Measurements from ENCODE around the gene GRM4. TPM values are rescaled to one million over a fixed set of nuclear protein-coding genes. Genes with fewer than 3 reads are reported as not detected.

The GRM4 gene
- total RNA-seq, 1 experiment from 2014 or later: 0.41 TPM

- peaks cover 2% of the 10 kb centered on the region for H3K27me3 ChIP-seq (replicated peaks; ENCODE audit: insufficient read depth, low read depth, low read length, poor library complexity)
- ChIA-PET CTCF (interaction anchor here (0.6 kb wide), 1 partner anchor 258 kb away, joined by 6 read pairs; no protein-coding TSS in a partner anchor), POLR2A (ENCODE audit: low non-redundant PET) (no interaction called here)
- no TSS peak for BruUV-seq (replicated peaks)
- no peak overlapping the region for H3K4me3 ChIP-seq (ENCODE audit: low read depth, low read length, poor library complexity, severe bottlenecking)
- peaks cover 6% of the 10 kb centered on the region for H3K4me1 ChIP-seq (ENCODE audit: insufficient read depth, low read length, poor library complexity, severe bottlenecking)
- peaks cover 4% of the 10 kb centered on the region for H3K9me3 ChIP-seq (ENCODE audit: low read depth, low read length, poor library complexity, severe bottlenecking)
- H3K27ac ChIP-seq (ENCODE audit: low read depth, low read length, poor library complexity, severe bottlenecking): no peak overlapping the region
- DNase-seq (ENCODE audit: low spot score): no peak
- H3K36me3 ChIP-seq (ENCODE audit: insufficient read depth, low read length, poor library complexity, severe bottlenecking): no peaks in the 10 kb centered on the region
- intact Hi-C loops (cut with micrococcal nuclease; ENCODE audit: unreplicated experiment): loop anchor here (10.0 kb wide), 1 partner anchor 443 kb away; the partner anchor contains the start of gene UQCC2
- TF ChIP-seq, protein P1, sequence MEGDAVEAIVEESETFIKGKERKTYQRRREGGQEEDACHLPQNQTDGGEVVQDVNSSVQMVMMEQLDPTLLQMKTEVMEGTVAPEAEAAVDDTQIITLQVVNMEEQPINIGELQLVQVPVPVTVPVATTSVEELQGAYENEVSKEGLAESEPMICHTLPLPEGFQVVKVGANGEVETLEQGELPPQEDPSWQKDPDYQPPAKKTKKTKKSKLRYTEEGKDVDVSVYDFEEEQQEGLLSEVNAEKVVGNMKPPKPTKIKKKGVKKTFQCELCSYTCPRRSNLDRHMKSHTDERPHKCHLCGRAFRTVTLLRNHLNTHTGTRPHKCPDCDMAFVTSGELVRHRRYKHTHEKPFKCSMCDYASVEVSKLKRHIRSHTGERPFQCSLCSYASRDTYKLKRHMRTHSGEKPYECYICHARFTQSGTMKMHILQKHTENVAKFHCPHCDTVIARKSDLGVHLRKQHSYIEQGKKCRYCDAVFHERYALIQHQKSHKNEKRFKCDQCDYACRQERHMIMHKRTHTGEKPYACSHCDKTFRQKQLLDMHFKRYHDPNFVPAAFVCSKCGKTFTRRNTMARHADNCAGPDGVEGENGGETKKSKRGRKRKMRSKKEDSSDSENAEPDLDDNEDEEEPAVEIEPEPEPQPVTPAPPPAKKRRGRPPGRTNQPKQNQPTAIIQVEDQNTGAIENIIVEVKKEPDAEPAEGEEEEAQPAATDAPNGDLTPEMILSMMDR (conservative IDR thresholded peaks at IDR 0.05; ENCODE audit: low read depth, low read length): no peak
- TF ChIP-seq EZH2 (IDR thresholded peaks at IDR 0.05; ENCODE audit: borderline replicate concordance, low read depth, low read length, poor library complexity, severe bottlenecking): no peak
Observed at GRCh38 chr6:34157851-34158250, 12.0 kb upstream of the GRM4 start.

GRCh38 chr6:34157236-34157830 is 11.4 kb upstream of the GRM4 start:
- H3K27ac ChIP-seq (ENCODE audit: low read depth, low read length, poor library complexity, severe bottlenecking): no peak overlapping the region
- TF ChIP-seq, protein P1 (conservative IDR thresholded peaks at IDR 0.05; ENCODE audit: low read depth, low read length): no peak
- no peak for TF ChIP-seq EZH2 (IDR thresholded peaks at IDR 0.05; ENCODE audit: borderline replicate concordance, low read depth, low read length, poor library complexity, severe bottlenecking)
- intact Hi-C loops (cut with micrococcal nuclease; ENCODE audit: unreplicated experiment): loop anchor here (10.0 kb wide), 1 partner anchor 443 kb away; the partner anchor contains the start of gene UQCC2
- peaks cover 6% of the 10 kb centered on the region for H3K4me1 ChIP-seq (ENCODE audit: insufficient read depth, low read length, poor library complexity, severe bottlenecking)
- H3K4me3 ChIP-seq (ENCODE audit: low read depth, low read length, poor library complexity, severe bottlenecking): no peak overlapping the region
- no peaks in the 10 kb centered on the region for H3K36me3 ChIP-seq (ENCODE audit: insufficient read depth, low read length, poor library complexity, severe bottlenecking)
- no peak for DNase-seq (ENCODE audit: low spot score)
- ChIA-PET CTCF (interaction anchor here (0.6 kb wide), 1 partner anchor 258 kb away, joined by 6 read pairs; no protein-coding TSS in a partner anchor), POLR2A (ENCODE audit: low non-redundant PET) (no interaction called here)
- H3K9me3 ChIP-seq (ENCODE audit: low read depth, low read length, poor library complexity, severe bottlenecking): peaks cover 4% of the 10 kb centered on the region
- no TSS peak for BruUV-seq (replicated peaks)
- peaks cover 3% of the 10 kb centered on the region for H3K27me3 ChIP-seq (replicated peaks; ENCODE audit: insufficient read depth, low read depth, low read length, poor library complexity)

- POLR2A ChIA-PET (ENCODE audit: low non-redundant PET): no interaction called here
- CTCF ChIA-PET: interaction anchor here (1.5 to 2.5 kb wide), 3 partner anchors 8 to 412 kb away, joined by 7 to 11 read pairs (median 10); no protein-coding TSS in a partner anchor
Observed at GRCh38 chr6:34155471-34156300, 9.8 kb upstream of the GRM4 start.

More at GRCh38 chr6:34155471-34156300, 9.8 kb upstream of the GRM4 start:
- Histone ChIP-seq H3K36me3 (ENCODE audit: insufficient read depth, low read length, poor library complexity, severe bottlenecking) (no peaks in the 10 kb centered on the region), H3K4me1 (ENCODE audit: insufficient read depth, low read length, poor library complexity, severe bottlenecking) (peaks cover 6% of the 10 kb centered on the region), H3K4me3 (ENCODE audit: low read depth, low read length, poor library complexity, severe bottlenecking) (no peak overlapping the region), H3K27ac (ENCODE audit: low read depth, low read length, poor library complexity, severe bottlenecking) (no peak overlapping the region), H3K9me3 (ENCODE audit: low read depth, low read length, poor library complexity, severe bottlenecking) (peaks cover 4% of the 10 kb centered on the region), H3K27me3 (replicated peaks; ENCODE audit: insufficient read depth, low read depth, low read length, poor library complexity) (peaks cover 5% of the 10 kb centered on the region)
- intact Hi-C loops (cut with micrococcal nuclease; ENCODE audit: unreplicated experiment): loop anchor here (2.0 to 10.0 kb wide), 2 partner anchors 385 to 441 kb away; partner anchors contain the start of gene UQCC2
- no peak for DNase-seq (ENCODE audit: low spot score)
- TF ChIP-seq EZH2 (IDR thresholded peaks at IDR 0.05; ENCODE audit: borderline replicate concordance, low read depth, low read length, poor library complexity, severe bottlenecking): no peak
- TF ChIP-seq, protein P1 (conservative IDR thresholded peaks at IDR 0.05; ENCODE audit: low read depth, low read length): no peak
- no TSS peak for BruUV-seq (replicated peaks)
